ENCODE data around the gene CDH23. TPM values are rescaled to one million over a fixed set of nuclear protein-coding genes. Genes with fewer than 3 reads are reported as not detected.

Gene CDH23
- total RNA-seq, 1 donor from 2014 or later: 9.4 TPM

- H3K27me3 Mint-ChIP-seq: no peaks in the 10 kb centered on the region
- no peaks in the 10 kb centered on the region for H3K36me3 Mint-ChIP-seq
- H3K27ac Mint-ChIP-seq: no peak overlapping the region
- peaks cover 11% of the 10 kb centered on the region for H3K4me1 Mint-ChIP-seq (ENCODE audit: unreplicated experiment)
- no peak for DNase-seq (ENCODE audit: extremely low spot score, unreplicated experiment)
- no peaks in the 10 kb centered on the region for H3K9me3 Mint-ChIP-seq
- TF ChIP-seq CTCF (conservative IDR thresholded peaks at IDR 0.05): no peak
- H3K4me3 Mint-ChIP-seq: no peak overlapping the region
These were observed 312.5 kb downstream of the CDH23 start for GRCh38 chr10:71708897-71709882.

GRCh38 chr10:71710519-71710918 lies 313.8 kb downstream of the CDH23 start:
- no peaks in the 10 kb centered on the region for H3K36me3 Mint-ChIP-seq
- no peak for TF ChIP-seq CTCF (conservative IDR thresholded peaks at IDR 0.05)
- H3K9me3 Mint-ChIP-seq: no peaks in the 10 kb centered on the region
- no peak overlapping the region for H3K4me3 Mint-ChIP-seq
- no peaks in the 10 kb centered on the region for H3K27me3 Mint-ChIP-seq
- no peak overlapping the region for H3K27ac Mint-ChIP-seq
- DNase-seq (ENCODE audit: extremely low spot score, unreplicated experiment): no peak
- peaks cover 14% of the 10 kb centered on the region for H3K4me1 Mint-ChIP-seq (ENCODE audit: unreplicated experiment)

- DNase-seq (ENCODE audit: extremely low spot score, unreplicated experiment): no peak
- Mint-ChIP-seq H3K36me3 (no peaks in the 10 kb centered on the region), H3K4me1 (ENCODE audit: unreplicated experiment) (peaks cover 14% of the 10 kb centered on the region), H3K9me3 (no peaks in the 10 kb centered on the region), H3K27ac (no peak overlapping the region), H3K27me3 (no peaks in the 10 kb centered on the region), H3K4me3 (no peak overlapping the region)
- no peak for TF ChIP-seq CTCF (conservative IDR thresholded peaks at IDR 0.05)
These were observed 314.4 kb downstream of the CDH23 start for GRCh38 chr10:71711052-71711623.

- no peak for TF ChIP-seq CTCF (conservative IDR thresholded peaks at IDR 0.05)
- no peaks in the 10 kb centered on the region for H3K9me3 Mint-ChIP-seq
These were observed 315.4 kb downstream of the CDH23 start for GRCh38 chr10:71712170-71712569.

GRCh38 chr10:71712572-71713134 lies 315.9 kb downstream of the CDH23 start:
- H3K27ac Mint-ChIP-seq: no peak overlapping the region
- H3K4me1 Mint-ChIP-seq (ENCODE audit: unreplicated experiment): peaks cover 16% of the 10 kb centered on the region
- TF ChIP-seq CTCF (conservative IDR thresholded peaks at IDR 0.05): no peak

More at GRCh38 chr10:71712170-71712569, 315.4 kb downstream of the CDH23 start:
- Mint-ChIP-seq H3K4me3 (no peak overlapping the region), H3K4me1 (ENCODE audit: unreplicated experiment) (peaks cover 14% of the 10 kb centered on the region), H3K36me3 (no peaks in the 10 kb centered on the region), H3K27me3 (no peaks in the 10 kb centered on the region), H3K27ac (no peak overlapping the region)
- no peak for DNase-seq (ENCODE audit: extremely low spot score, unreplicated experiment)

More at GRCh38 chr10:71712572-71713134, 315.9 kb downstream of the CDH23 start:
- Mint-ChIP-seq H3K4me3 (no peak overlapping the region), H3K36me3 (no peaks in the 10 kb centered on the region), H3K27me3 (no peaks in the 10 kb centered on the region), H3K9me3 (no peaks in the 10 kb centered on the region)
- no peak for DNase-seq (ENCODE audit: extremely low spot score, unreplicated experiment)
